Fibroblast of skin of scalp (primary cell): Measurements from ENCODE around the gene KDM2B. TPM values are rescaled to one million over a fixed set of nuclear protein-coding genes. Genes with fewer than 3 reads are reported as not detected.
"Not testable (repeated sequence)": the region's sequence is repeated elsewhere in the genome, so short reads cannot be mapped to it uniquely, and the experiment has no call there.

Experiments
- DNase-seq: peaks from one replicate; pipeline ENCODE4 v3.0.0-alpha.2; 2013
- polyA plus RNA-seq, 2 experiments: library from polyadenylated mRNA; unstranded; fragments of 120-200 nt; gene quantifications; one replicate each; pipeline ENCODE4 v1.2.1, GENCODE V29; 2013; ENCODE audit not compliant: insufficient read length in 2 of 2

The KDM2B gene
- 21.8 TPM for polyA plus RNA-seq (2013, experiment 1 of 2; ENCODE audit: insufficient read length)
- 22.7 TPM for polyA plus RNA-seq (2013, experiment 2 of 2; ENCODE audit: insufficient read length)

DNA sequence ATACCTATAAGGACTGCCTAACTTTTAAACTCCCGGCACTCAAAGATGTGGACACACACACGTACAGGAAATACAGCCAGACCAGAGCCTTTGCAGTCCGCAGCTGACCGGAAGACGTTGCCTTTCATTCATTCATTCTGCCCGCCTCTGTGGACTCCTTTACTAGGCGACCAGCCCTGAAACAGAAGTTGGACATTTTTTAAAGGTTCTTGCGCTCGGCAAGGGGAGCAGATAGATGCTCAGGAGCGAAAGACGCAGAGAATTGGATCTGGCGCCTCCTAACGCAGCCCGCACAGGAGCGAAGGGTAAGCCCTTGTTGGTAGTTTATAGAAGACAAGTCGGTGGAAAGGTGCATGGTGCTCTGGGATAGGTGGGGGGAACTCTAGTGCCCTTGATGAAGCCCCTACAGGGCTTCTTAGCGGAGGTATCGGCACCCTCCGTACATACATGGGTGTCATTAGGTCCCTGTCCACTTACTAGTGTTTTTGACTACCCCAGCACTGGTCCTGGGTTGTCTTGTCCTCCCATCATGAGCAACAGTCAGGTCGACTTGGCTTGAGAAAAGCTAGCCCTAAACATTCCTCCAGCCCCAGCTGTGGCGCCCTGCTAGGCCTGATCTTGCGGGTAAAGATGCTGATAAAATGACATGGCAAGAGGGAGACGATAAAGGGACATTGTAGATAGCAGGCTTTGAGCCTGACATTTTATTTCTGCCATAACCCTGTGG lies at the start of gene KDM2B:
TSS of gene KDM2B (minus strand) at position 65 of the 727 bp plus-strand sequence. CDS start 112 bp downstream, outside the sequence.
- DNase-seq: peak; percentile 14

DNA sequence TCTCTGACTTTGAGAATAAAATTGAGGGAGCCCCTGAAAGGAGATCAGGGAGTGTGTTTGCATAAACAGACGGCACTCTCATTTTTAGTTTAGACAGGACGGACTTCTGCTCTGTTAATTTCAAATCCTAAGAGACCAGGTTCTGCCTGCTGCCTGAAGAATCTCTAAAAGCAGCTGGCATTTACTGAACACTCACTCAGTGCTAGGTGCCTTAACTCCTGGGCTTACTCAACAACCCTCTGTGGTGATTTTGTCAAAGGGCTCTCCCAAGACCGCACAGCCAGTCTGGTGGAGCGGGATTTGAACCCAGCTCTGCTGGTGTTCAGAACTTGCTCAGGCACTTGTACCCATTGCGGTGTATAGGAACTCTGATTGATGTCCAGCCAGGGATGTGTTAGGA lies 47.7 kb upstream of the KDM2B start:
- DNase-seq: no peak

DNA sequence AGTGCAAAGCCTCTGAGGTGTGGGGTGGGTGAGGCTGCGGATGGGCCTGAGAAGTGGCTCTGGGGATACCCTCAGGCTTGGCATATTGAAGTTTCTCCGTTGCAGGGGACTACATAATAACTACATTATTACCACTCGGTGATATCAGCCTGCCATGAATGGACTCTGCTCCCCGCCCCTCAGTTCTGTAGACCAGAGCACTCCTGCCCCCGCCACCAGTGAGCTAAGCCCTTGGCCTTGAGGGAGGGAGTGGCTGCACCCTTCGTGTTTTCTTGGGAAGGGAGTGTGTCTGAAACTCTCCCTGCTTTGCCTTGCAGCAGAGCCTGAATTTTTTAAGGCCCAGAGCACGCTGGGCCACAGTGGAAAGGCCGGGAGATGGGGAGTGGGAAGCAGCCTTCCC lies 47.2 kb upstream of the KDM2B start:
- DNase-seq: peak; percentile 20

DNA sequence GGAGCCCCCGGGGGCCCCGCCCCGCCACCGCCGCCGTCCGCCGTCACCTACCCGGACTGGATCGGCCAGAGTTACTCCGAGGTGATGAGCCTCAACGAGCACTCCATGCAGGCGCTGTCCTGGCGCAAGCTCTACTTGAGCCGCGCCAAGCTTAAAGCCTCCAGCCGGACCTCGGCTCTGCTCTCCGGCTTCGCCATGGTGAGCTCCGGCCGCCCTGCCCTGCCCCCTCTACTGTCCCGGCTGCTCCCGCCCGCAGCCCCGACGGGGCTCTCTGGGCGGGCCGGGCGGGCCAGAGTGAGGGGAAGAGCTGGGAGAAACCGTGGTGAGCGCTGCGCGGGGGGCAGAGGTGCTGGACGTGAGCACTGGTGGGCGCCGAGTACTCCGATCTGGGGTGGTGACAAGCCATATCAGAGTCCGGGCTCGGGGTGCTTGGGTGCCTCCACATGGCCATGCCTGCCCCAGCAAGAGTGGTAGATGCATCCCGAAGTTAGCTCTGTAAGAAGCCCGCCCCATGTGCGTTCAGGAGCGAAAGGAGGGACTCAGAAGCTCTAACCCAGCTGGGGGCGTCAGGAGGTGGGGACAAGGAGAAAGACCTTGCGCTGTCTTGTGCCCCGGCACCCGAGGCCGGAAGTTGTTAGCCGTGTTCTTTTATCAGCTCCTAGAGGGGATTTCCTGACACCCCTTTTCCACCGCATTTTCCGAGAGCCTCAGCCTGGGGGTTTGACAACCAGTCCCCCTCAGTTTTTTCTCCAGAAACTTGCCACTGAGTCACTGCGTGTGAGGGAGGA lies 46.2 kb upstream of the KDM2B start:
- peak; percentile 71 for DNase-seq

- DNase-seq: peak; percentile 96
Measured at GRCh38 chr12:121626087-121626852, 45.4 kb upstream of the KDM2B start, which contains the start of gene ORAI1. Gene ORAI1, plus strand, starts transcription at chr12:121626530.

- no peak for DNase-seq
Measured at GRCh38 chr12:121620333-121620891, 39.6 kb upstream of the KDM2B start.

GRCh38 chr12:121618659-121619233 lies 37.9 kb upstream of the KDM2B start:
- DNase-seq: no peak

DNA sequence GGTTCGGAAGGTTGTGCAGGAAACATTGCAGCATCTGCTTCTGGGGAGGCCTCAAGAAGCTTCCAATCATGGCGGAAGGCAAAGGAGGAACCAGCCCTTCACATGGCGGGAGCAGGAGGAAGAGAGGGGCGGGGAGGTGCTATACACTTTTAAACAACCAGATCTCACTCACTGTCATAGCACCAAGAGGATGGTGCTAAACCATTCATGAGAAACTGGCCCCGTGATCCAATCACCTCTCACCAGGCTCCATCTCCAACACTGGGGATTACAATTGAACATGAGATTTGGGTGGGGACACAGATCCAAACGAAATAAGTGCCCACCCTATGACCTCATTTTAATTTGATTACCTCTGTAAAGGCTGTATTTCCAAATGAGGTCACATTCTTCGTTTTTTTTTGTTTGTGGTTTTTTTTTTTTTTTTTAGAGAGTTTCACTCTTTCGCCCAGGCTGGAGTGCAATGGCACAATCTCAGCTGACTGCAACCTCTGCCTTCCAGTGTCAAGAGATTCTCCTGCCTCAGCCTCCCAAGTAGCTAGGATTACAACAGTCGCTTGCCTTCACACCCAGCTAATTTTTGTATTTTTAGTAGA lies 34.1 kb upstream of the KDM2B start:
- DNase-seq: no peak

- no peak for DNase-seq
Measured at GRCh38 chr12:121613462-121613861, 32.6 kb upstream of the KDM2B start.

GRCh38 chr12:121611306-121611705 lies 30.5 kb upstream of the KDM2B start:
- no peak for DNase-seq

GRCh38 chr12:121610239-121611149 lies 29.7 kb upstream of the KDM2B start:
- DNase-seq: no peak

DNA sequence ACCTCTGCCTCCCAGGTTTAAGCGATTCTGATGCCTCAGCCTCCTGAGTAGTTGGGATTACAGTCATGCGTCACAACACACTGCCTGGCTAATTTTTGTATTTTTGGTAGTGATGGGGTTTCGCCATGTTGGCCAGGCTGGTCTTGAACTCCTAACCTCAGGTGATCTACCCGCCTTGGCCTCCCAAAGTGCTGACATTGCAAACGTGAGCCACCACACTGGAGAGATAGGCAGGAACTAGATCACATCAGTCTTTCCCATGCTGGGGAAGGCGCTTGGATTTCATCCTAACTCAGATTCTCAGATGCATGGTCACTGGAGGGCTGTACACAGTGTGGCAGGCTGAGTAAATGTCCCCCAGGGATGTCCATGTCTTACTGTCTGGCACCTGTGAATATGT lies 27.5 kb upstream of the KDM2B start:
- DNase-seq: no peak

DNA sequence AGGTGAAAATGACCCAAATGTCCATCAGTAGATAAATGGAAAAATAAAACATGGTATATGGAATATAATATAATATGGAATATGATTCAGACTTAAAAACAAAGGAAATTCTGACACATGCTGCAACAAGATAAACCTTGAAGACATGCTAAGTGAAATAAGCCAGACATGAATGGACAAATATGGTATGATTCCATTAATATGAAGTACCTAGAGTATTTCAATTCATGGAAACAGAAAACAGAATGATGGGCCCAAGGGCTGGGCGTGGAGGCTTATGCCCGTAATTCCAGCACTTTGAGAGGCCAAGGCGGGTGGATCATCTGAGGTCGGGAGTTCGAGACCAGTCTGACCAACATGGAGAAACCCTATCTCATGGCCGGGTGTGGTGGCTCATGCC lies 22.8 kb upstream of the KDM2B start:
- no peak for DNase-seq

DNA sequence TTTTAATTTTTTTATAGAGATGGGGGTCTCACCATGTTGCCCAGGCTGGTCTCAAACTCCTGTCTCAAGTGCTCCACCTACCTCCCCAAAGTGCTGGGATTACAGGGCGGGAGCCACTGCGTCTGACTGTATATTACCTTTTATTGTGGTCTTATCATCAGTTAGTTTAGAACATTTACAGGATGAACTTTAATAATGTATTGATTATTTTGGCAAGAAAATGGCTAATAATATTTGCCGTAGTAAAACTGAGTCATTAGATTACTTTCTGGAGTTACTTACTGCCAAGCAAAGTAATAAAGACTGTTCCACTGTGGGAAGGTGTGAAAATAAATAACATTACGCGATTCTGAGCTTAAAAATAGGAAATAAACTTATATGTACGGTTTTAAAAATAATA lies 21.9 kb upstream of the KDM2B start:
- DNase-seq: no peak

DNA sequence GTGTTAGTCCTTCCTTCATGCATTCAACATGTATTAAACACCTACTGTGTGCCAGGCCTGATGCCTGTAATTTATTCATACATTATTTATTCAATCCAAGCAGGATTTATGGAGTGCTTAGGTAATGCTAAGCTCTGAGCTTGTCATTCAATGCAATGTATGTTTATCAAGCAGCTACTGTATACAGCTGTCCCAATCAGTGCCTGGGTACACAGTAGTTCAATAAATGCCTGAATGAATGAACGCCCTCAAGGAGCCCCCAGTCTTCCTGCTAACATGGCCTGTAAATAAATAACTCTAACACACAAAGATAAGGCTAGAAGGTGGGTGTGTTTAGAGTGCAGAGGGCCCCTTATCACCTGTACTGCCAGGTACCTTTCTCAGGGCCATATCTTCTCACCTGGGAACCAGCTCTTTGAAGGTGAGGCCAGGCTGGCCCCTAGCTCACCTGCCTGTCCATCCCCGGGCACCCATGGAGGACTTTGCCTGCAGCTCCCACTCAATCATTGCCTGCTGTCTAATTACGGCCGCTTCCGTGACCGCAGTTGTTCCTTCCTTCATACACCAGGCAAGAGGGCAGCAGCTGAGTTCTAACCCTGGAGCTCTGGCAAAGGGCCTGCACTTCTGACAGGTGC lies 20.0 kb upstream of the KDM2B start:
- DNase-seq: no peak

DNA sequence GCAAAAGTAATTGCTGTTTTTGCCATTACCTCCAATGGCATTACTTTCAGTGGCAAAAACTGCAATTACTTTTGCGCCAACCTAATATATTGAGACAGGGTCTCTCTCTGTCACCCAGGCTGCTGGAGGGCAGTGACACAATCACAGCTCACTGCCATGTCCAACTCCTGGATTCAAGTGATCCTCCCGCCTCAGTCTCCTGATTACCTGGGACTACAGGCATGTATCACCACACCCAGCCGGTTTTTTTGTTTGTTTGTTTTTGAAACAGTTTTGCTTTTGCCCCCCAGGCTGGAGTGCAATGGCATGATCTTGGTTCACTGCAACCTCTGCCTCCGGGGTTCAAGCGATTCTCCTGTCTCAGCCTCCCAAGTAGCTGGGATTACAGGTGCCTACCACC lies 15.7 kb upstream of the KDM2B start:
- DNase-seq: no peak

- DNase-seq: no peak
Measured at GRCh38 chr12:121595520-121595919, 14.7 kb upstream of the KDM2B start.

DNA sequence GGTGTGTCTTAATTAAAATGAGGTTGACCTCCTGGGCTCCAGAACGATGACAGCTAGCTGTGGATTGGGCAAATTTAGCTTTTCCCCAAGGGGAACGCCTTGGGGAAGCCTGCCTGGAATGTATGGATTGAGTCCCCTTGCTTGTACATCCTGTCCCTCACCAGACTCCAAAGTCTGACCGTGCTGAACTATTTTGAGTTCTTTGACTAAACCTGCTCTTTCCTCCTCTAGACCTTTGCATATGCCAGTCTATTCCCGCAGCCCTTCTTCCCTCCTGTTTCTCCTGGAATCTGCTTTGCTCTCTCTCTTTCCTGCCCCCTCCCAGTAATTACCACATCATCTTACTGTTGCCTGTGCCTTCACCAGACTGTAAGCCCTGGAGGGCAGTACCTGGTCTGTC lies 11.5 kb upstream of the KDM2B start:
- peak; percentile 57 for DNase-seq

DNA sequence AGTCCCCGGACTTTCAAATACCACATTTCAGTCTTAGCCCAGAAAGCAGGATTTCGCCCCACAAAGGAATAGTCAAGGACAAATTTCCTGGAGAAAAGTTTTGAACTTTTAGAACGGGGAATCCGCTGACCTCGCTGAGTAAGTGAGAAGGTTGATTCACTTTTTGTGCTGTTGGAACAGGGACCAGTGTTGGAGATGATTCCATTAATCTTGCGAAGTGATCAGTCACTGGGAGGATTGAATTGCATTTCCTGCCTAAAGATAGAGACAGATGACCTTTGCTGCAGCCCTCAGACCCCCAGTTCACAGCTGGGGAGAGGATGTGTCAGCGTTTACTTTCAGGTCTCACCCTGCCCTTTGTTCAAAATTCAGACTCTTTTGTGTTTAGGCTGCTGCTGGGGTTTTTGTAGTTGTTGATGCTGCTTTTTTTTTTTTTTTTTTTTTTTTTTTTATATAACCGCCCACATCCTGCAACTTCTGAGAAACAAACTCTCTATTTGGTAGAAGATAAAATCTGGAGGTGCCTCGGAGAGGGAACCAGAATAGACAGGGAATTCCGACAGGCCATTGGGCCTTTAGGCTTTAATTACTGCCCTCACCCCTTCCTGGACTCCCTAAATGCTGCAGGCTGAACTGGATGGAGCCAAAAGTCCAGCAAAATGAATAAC lies 9.8 kb upstream of the KDM2B start:
- peak; percentile 41 for DNase-seq

GRCh38 chr12:121584885-121585284 lies 4.1 kb upstream of the KDM2B start:
- not testable (repeated sequence) for DNase-seq
